DND-41 (cell line): ENCODE measurements around the gene CNDP2.

Experiments used
- ATAC-seq: fragments of 200-7000 bp; cut with Tn5 transposase; 3 replicates; pipeline ENCODE4 v1.9.1; 2021; ENCODE audit warnings: low read depth; ENCODE audit not compliant: insufficient read depth
- DNase-seq: peaks from one replicate; pipeline ENCODE4 v3.0.0-alpha.2; 2020
- H2AFZ ChIP-seq: 2 replicates; pipeline ENCODE4 v1.6.0; 2012; ENCODE audit warnings: low read depth, low read length
- H3K27ac ChIP-seq: 2 replicates; pipeline ENCODE4 v1.5.1; 2012; ENCODE audit warnings: low read length, inconsistent platforms
- H3K27me3 ChIP-seq: fragments of 200-600 bp; sonication (generic); 2 replicates; pipeline ENCODE4 v1.6.0; 2012; ENCODE audit warnings: low read length, mild to moderate bottlenecking, inconsistent platforms; ENCODE audit not compliant: insufficient read depth, poor library complexity
- H3K36me3 ChIP-seq: 2 replicates; pipeline ENCODE4 v1.5.1; 2012; ENCODE audit warnings: low read length, inconsistent platforms; ENCODE audit not compliant: insufficient read depth
- H3K4me1 ChIP-seq: 2 replicates; pipeline ENCODE4 v1.5.1; 2012; ENCODE audit warnings: mild to moderate bottlenecking, low read length; ENCODE audit not compliant: insufficient read depth
- H3K4me2 ChIP-seq: 2 replicates; pipeline ENCODE4 v1.6.0; 2012; ENCODE audit warnings: mild to moderate bottlenecking, moderate library complexity, low read length, inconsistent platforms; ENCODE audit not compliant: insufficient read depth
- H3K4me3 ChIP-seq, 2 experiments: fragments of 200-600 bp in 1 of 2; shearing (Covaris generic) in 1 of 2; 2 replicates each; pipeline ENCODE4 v1.5.1; 2012 to 2016; ENCODE audit warnings: inconsistent platforms in 2 of 2, low read length in 2 of 2, mild to moderate bottlenecking in 2 of 2, low read depth in 1 of 2, moderate library complexity in 1 of 2
- H3K79me2 ChIP-seq: 2 replicates; pipeline ENCODE4 v1.6.0; 2012; ENCODE audit warnings: low read length, inconsistent platforms; ENCODE audit not compliant: insufficient read depth
- H3K9ac ChIP-seq: 2 replicates; pipeline ENCODE4 v1.6.0; 2012; ENCODE audit warnings: low read depth, mild to moderate bottlenecking, inconsistent platforms, low read length, moderate library complexity
- H3K9me3 ChIP-seq: 2 replicates; pipeline ENCODE4 v1.5.1; 2012; ENCODE audit warnings: low read length, moderate library complexity, mild to moderate bottlenecking, inconsistent platforms; ENCODE audit not compliant: insufficient read depth, severe bottlenecking
- H4K20me1 ChIP-seq: 2 replicates; pipeline ENCODE4 v1.6.0; 2012; ENCODE audit warnings: low read length; ENCODE audit not compliant: insufficient read depth
- EZH2 ChIP-seq: IDR thresholded peaks from 3 replicates; pipeline ENCODE4 v1.6.1; 2012; ENCODE audit warnings: borderline replicate concordance, low read depth, mild to moderate bottlenecking, moderate library complexity, low read length, inconsistent platforms; ENCODE audit not compliant: severe bottlenecking
- TF ChIP-seq, protein P1 (sequence below): IDR thresholded peaks from 2 replicates; pipeline ENCODE4 v1.5.1; 2012; ENCODE audit warnings: borderline replicate concordance, low read length, moderate library complexity, mild to moderate bottlenecking; ENCODE audit not compliant: poor library complexity, severe bottlenecking; ENCODE audit errors: extremely low read depth

Gene CNDP2

DNA sequence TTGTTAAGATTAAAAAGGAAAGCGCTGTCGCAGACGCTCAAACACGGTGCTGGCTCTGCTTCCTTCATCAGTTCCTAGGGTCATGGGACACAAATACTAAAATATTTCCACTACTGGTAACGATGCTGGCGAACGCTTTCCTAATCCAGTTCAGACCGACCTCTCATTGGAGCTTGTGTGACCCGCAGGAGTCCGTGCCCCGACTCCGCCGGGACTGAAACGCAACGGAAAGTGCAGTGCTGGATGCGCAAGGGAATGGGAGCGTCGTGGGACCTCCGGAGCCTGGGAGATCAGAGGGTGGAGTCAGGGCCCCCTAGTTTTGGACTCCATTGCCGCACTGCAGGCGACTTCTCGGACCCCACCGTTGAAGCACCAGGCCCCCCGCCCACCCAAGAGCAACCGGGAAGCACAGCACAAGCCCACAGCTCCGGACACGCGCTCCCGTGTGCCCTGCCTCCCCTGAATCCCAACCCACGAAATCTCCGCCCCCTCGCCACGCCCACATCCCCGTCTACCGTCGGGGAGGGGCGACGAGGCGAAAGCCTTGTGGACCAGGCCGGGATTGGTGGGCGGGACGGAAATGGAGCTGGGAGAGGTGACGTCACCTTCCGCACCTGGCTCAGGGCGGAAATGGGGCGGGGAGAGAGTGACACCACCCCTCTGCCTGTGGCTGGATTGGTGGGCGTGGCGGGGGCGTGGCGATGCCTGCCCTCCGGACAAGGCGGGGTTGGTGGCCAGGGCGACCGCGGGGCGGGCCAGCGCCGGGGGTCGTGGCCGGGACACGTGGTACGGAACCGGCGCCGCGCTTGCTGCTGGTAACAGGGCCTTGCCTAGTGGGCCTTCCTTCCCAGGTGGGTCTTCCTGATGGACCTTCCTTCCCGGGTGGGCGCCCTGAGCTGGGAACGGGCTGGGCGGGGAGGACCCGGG is at the start of gene CNDP2:
TSS of gene CNDP2 (plus strand) at position 783 of the 927 bp plus-strand sequence. CDS start 3,611 bp downstream, outside the sequence.
- H4K20me1 ChIP-seq: no peaks in the 10 kb centered on the region
- peak within 1 kb of the TSS; percentile 92 for H3K9ac ChIP-seq
- TF ChIP-seq, protein P1, sequence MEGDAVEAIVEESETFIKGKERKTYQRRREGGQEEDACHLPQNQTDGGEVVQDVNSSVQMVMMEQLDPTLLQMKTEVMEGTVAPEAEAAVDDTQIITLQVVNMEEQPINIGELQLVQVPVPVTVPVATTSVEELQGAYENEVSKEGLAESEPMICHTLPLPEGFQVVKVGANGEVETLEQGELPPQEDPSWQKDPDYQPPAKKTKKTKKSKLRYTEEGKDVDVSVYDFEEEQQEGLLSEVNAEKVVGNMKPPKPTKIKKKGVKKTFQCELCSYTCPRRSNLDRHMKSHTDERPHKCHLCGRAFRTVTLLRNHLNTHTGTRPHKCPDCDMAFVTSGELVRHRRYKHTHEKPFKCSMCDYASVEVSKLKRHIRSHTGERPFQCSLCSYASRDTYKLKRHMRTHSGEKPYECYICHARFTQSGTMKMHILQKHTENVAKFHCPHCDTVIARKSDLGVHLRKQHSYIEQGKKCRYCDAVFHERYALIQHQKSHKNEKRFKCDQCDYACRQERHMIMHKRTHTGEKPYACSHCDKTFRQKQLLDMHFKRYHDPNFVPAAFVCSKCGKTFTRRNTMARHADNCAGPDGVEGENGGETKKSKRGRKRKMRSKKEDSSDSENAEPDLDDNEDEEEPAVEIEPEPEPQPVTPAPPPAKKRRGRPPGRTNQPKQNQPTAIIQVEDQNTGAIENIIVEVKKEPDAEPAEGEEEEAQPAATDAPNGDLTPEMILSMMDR: no peak
- TF ChIP-seq EZH2: no peak
- no peaks in the 10 kb centered on the region for H3K9me3 ChIP-seq
- H3K79me2 ChIP-seq: peaks cover 44% of the 10 kb centered on the region
- peak within 1 kb of the TSS; percentile 98 for H3K4me2 ChIP-seq
- DNase-seq (peak; percentile 99), ATAC-seq (peak; percentile 73)
- peaks cover 11% of the 10 kb centered on the region for H3K27me3 ChIP-seq
- H3K27ac ChIP-seq: peak within 1 kb of the TSS; percentile 87
- H3K36me3 ChIP-seq: peaks cover 19% of the 10 kb centered on the region; the same call in 1 of the 2 replicates
- H2AFZ ChIP-seq: peak within 1 kb of the TSS; percentile 95
- peak within 1 kb of the TSS; percentile 44 to 91 for H3K4me3 ChIP-seq
- H3K4me1 ChIP-seq: peaks cover 44% of the 10 kb centered on the region

DNA sequence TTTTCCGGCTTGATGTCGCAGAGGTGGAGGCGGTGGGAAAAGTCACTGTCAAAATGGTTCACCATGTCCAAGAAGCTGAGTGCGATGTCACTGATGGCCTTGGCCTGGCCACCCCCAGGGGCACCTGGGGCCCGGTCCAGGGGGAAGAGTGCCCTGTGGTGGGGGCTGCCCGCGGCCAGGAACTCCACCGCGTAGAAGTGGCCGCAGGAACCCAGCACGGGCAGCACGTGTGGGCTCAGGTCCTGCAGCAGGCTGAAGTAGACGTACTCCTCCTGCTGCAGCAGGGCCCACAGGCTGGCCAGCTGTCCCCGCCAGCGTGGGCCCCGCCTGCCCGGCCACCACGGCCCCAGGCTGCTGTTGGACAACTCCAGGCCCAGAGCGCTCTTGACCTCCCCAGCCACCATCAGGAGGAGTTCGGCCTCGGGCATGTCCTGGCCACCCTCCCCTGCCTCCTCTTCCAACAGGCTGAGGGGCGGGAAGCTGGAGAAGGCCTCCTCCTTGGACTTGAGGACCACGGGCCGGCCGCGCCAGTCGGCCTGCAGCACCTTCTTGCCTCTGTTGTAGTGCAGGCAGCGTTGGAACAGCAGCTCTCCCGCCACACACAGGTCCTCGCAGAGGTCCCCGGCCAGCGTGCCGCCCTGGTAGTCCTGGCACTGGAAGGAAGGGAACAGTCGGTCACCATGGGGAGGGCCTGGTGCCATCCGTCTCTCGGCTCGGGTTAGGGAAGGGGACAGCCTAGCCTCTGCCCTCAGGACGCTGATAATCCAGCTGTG is 49.3 kb upstream of the CNDP2 start:
- H3K27me3 ChIP-seq: peaks cover 3% of the 10 kb centered on the region

DNA sequence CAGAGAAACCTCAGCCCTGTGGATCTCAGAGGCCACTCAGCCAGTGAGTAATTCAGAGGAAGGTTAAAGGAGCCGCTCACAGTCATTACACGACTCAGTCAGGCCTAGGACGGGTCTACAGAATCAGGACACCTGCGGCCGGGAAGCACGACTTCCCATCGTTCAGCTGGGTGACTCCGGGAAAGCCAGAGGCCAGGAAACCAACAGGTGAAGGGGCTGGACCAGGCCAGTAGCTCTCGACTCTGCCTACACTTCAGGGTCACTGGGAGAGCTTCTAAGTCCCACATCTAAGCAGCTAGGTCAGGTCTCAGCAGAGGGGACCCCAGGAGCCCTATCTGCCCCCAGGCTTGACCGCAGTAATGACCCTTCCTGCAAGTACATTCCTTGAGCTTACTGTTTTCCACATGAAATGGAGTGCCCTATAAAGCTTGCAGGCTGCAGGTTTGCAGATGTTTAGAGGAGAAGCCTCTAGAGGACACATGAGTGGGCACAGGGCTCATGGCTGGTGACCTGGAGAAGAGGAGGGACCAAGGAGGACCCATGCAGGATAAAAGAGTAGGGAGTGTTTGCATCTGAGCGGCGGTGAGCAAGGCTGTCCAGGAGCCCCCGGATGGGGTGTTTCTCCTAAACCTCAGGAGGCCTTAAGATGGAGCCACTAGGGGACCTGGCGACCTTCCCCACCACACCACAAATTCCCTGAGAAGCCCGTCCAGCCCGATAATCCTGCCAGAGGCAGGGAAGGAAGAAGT is 48.6 kb upstream of the CNDP2 start:
- H3K4me3 ChIP-seq: no peak overlapping the region
- DNase-seq (no peak), ATAC-seq (no peak)
- H3K9ac ChIP-seq: no peak overlapping the region
- H3K27me3 ChIP-seq: peaks cover 3% of the 10 kb centered on the region
- TF ChIP-seq, protein P1: no peak
- TF ChIP-seq EZH2: no peak
- no peak overlapping the region for H3K4me2 ChIP-seq
- no peaks in the 10 kb centered on the region for H3K4me1 ChIP-seq
- H3K27ac ChIP-seq: no peak overlapping the region
- no peaks in the 10 kb centered on the region for H3K79me2 ChIP-seq
- H4K20me1 ChIP-seq: no peaks in the 10 kb centered on the region
- no peaks in the 10 kb centered on the region for H3K9me3 ChIP-seq
- H3K36me3 ChIP-seq: no peaks in the 10 kb centered on the region
- no peak overlapping the region for H2AFZ ChIP-seq

More for the DNA sequence above, 49.3 kb upstream of the CNDP2 start:
- H3K4me2 ChIP-seq: no peak overlapping the region
- no peak overlapping the region for H3K9ac ChIP-seq
- DNase-seq (no peak), ATAC-seq (no peak)
- no peak overlapping the region for H3K27ac ChIP-seq
- H4K20me1 ChIP-seq: no peaks in the 10 kb centered on the region
- H3K4me1 ChIP-seq: no peaks in the 10 kb centered on the region
- H2AFZ ChIP-seq: no peak overlapping the region
- TF ChIP-seq, protein P1: no peak
- TF ChIP-seq EZH2: no peak
- H3K9me3 ChIP-seq: no peaks in the 10 kb centered on the region
- no peaks in the 10 kb centered on the region for H3K36me3 ChIP-seq
- H3K4me3 ChIP-seq: no peak overlapping the region
- no peaks in the 10 kb centered on the region for H3K79me2 ChIP-seq
